Activated CD4-positive, alpha-beta T cell treated with anti-CD3 and anti-CD28 coated beads for 1 hour (primary cell): ENCODE data around the gene STXBP4.

Source experiments
- DNase-seq: peaks from one replicate; pipeline ENCODE4 v3.0.0-alpha.2; 2020

STXBP4 gene

GRCh38 chr17:55134486-55135157 is 166.1 kb downstream of the STXBP4 start:
- no peak for DNase-seq

DNA sequence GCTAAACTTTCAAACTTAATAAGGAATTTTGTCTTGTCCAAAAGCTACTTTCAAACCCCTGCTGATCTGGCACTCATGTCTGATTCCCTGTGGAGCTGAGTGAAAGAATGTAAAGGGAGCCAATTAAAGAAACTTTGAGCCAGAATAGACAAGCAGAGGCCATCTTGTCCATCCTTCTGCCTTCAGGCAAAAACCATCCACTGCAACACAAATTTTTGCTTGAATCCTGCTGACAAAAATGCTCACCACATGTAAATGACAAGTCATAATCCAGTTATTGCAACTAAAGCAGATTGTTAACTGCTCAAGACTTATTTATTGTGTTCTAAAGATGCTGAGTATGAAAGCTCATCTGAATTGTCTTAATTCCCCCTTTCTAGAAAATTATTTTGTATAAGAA is 172.2 kb downstream of the STXBP4 start:
- DNase-seq, result no peak

GRCh38 chr17:55144518-55144917 is 176.0 kb downstream of the STXBP4 start:
- DNase-seq, result no peak

- no peak for DNase-seq
Observed at GRCh38 chr17:55149485-55149884, 180.9 kb downstream of the STXBP4 start.

DNA sequence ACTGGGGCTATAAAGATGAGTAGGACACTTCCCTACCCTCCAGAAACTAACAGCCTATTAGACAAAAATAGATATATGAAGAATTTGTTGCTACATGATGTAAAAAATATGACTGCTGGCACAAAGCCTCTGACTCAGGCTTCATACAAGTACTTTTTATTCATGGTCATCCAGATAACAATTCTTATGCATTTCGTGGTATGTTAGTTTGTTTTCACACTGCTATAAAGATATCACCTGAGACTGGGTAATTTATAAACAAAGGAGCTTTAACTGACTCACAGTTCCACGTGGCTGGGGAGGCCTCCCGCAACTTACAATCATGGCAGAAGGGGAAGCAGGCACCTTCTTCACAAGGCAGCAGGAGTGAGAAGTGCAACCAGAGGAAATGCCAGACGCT is 183.7 kb downstream of the STXBP4 start:
- no peak for DNase-seq

- no peak for DNase-seq
Observed at GRCh38 chr17:55154101-55154500, 185.5 kb downstream of the STXBP4 start.

DNA sequence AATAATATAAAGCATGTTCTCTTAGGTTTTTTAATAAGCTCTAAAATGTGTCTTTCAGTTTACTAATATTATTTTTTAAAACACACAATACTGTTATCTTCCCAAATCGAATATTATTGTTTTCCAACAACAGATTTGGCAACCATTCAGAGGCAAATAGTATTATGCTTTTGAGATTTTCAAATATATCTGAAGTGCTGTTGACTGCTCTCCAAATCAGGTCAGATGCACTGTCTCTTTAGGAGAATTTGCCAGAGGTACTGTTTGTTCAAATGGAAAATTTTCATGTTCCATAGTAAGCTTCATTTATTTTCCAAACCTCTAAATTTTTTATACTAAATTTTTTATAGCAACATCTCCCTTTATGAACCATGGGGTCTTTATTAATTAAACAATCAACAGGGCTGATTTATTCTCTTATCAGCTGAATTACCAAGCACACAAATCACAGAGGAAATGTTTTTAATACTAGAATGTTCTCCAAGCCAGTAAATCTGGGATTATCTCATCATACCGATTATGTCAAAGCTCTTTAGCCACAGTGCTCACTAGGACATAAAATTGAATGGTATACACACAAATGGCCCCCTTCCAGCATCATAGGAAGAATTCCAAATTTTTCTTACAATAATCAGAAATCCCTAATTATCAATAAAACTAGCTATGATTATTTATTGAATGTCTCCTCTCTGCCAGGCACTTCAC is 187.4 kb downstream of the STXBP4 start:
- DNase-seq, result no peak

- no peak for DNase-seq
Observed at GRCh38 chr17:55157165-55157564, 188.6 kb downstream of the STXBP4 start.

GRCh38 chr17:55158439-55158838 is 189.9 kb downstream of the STXBP4 start:
- no peak for DNase-seq

GRCh38 chr17:55159251-55159650 is 190.7 kb downstream of the STXBP4 start:
- DNase-seq, result no peak

DNA sequence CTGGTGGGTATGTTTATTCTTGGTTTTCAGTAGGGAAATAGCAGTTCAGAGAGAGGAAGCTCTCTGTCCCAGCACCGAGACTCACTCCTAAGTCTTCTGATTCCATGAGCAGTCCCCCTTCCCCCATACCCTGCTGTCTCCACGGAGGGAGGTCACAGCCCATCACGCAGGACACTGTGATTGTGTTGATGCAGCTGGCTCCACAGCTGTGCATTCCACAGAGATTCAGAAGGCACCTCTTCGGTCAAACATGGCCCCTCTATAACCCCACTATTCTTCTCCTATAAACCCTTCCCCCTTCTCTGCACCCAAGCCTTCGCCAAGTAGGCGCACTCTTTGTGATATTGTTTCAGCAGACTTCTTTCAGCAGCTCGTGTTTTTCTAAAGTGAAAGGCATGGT is 191.9 kb downstream of the STXBP4 start:
- no peak for DNase-seq

DNA sequence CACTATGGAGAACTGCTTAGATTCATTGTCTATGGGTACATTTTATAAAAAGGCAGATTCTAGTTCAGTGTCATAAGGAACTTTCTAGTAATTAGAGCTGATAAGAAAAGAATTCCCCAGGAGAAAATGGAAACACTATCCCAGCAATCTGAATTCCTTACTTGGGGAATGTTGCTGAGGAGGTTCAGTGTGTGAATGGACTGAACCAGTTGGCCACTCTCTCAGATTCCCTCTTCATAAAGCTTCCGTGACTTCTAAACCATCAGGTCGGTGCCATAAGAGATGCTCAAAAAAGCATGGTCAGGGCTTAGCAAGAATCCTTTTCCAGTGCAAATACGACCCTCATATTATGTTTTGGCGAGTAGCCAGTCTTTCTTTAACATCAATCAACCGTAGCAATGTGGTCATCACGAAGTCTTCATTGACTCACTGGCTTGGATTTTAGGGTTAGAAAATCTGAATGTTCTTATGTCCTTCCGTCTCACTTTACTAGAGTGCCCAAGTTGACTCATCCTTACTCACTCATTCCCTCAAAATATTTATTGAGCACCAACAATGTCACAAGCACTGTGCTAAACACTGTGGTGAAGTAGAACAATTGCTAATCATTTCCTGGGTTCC is 193.5 kb downstream of the STXBP4 start:
- DNase-seq, result no peak

DNA sequence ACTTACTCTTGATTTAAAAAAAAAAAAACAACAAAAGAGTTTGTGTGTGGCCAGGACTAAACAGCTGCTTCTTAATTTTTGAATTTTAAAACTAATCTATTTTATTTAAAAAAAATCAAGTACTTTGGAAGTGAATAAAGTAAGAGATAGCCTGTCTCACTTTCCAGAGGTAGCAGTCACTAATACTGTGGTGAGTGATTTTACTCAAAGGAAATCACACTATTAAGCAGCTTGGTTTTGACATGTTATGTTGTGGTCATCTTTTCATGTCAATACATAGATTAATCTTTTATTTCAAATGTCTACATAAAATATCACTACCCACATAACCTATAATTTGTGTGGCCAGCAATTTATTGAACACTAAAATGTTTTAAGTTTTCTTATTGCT is 194.0 kb downstream of the STXBP4 start:
- no peak for DNase-seq

DNA sequence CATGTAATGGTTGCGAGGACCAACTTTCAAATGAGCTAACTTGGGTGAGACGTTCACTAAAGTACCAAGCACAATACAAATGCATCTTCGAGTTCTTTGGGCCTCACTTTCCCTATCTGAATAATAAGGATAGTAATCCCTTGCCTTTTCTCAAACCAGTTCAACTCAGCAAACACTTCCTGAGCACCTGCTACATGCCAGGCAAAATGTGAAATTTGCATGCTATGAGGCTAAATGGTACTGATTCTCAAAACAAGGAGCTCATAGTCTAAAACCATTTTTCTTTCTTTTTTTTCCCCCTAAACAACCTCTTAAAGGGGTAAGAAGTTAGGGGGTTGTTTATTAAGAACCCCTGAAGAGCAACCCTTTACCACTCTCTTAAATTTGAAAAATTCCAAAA is 194.8 kb downstream of the STXBP4 start:
- DNase-seq, result no peak

DNA sequence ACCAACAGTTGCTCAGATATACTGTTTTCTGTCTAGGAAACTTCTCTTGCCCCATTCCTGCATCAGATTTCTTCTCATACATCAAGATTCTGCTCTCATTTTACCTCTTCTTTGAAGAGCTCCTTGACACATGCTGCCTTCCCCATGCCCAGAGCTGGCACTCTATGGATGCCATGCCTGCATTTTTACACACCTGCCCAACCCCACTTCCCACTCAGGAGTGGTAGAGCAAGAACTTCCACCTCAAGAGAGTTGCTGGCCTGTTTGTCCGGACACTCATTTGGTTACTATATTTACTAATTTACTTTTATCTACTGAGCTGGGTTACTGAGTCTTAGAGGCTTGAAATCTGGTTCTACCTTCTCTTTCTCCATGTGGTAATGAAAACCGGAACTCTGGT is 197.9 kb downstream of the STXBP4 start:
- DNase-seq, result no peak

DNA sequence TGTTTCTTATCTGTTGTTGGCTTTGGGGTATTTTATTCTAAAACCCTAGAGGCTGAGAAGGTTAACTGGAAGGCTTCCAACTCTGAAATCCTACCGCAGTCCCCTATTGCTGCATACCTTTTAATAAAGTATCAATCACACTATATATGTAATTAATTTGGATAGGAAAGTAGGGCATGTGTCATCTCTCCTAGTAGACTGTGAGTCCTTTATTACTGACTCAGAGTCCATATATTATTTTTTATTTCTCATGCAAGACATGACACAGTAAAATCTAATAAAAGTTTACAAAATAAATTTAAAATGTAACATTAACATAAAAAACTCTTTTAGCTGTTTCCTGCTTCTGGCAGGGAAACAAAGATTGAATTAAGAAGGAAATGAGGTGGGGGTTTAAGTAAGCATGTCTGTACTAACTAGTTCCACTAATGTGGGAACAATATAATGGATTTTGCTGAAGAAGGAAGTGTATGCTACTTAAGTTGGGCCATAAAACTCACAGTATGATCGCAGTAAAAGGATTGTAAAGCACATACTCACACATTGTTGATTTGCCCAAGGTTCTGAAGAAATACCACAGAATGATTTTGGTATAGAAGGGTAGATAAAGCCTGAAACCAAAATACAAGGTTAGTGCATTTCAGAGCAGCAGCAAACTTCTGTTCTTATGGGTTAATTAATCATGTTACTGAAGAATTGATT is 198.6 kb downstream of the STXBP4 start:
- no peak for DNase-seq

- DNase-seq, result no peak
Observed at GRCh38 chr17:55168958-55169687, 200.6 kb downstream of the STXBP4 start.

- DNase-seq, result no peak
Observed at GRCh38 chr17:55171634-55172328, 203.2 kb downstream of the STXBP4 start.

DNA sequence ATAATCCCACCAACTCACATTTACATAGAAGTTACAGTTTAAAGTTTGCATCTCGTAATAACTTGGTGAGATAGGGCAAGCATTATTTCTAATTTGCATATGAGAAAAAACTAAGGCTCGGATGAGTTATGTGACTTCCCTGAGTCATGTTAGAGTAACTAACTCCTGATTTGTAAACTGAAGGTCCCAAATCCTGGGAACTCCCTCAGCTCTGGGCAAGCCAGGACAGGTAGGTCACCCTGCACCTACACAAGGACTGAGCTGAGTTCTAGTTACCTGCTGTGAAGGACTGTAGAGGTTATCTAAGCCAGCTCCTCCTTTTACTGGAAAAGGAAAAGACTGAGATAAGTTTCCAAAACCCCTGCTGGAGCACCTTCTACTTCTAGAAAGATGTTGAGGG is 204.0 kb downstream of the STXBP4 start:
- DNase-seq, result no peak

- DNase-seq, result no peak
Observed at GRCh38 chr17:55174133-55174532, 205.6 kb downstream of the STXBP4 start.

DNA sequence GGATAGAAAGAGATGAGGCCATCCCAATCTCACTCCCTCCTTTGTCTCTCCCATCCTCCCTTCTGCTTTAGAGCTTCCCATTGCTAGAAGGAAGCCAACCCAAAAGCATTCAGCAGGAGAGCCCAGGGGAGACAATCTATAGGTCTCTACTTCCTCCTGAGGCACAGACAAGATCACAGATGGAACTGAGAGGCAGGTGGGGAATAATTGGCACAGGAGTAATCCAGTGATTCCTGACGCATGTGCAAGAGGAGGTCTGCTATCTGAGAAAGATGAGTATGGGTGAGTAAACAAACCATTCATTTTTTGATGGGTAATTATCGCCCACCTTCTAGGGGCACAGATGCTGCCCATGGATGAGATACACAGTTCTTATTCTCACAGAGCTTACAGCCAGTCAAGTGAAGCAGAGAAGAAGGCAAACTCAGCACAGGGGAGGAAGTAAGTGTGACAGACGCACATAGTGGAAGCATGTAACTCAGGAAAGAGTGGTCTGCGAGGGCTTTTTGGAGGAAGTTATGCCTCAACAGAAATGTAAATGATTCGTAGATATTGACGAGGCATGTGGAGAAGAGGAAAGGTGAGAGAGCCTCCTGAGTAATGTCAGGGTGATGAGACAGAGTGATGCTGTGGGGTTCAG is 207.3 kb downstream of the STXBP4 start:
- DNase-seq, result no peak
